MV-4-11 (cell line): Measurements from ENCODE around the gene CCT8L2.
"Not testable (repeated sequence)": the region's sequence is repeated elsewhere in the genome, so short reads cannot be mapped to it uniquely, and the experiment has no call there.

ENCODE experiments used
- DNase-seq: peaks from one replicate; lab custom pipeline; 2025; lab: John Stamatoyannopoulos, UW

The CCT8L2 gene, protein sequence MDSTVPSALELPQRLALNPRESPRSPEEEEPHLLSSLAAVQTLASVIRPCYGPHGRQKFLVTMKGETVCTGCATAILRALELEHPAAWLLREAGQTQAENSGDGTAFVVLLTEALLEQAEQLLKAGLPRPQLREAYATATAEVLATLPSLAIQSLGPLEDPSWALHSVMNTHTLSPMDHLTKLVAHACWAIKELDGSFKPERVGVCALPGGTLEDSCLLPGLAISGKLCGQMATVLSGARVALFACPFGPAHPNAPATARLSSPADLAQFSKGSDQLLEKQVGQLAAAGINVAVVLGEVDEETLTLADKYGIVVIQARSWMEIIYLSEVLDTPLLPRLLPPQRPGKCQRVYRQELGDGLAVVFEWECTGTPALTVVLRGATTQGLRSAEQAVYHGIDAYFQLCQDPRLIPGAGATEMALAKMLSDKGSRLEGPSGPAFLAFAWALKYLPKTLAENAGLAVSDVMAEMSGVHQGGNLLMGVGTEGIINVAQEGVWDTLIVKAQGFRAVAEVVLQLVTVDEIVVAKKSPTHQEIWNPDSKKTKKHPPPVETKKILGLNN

DNA sequence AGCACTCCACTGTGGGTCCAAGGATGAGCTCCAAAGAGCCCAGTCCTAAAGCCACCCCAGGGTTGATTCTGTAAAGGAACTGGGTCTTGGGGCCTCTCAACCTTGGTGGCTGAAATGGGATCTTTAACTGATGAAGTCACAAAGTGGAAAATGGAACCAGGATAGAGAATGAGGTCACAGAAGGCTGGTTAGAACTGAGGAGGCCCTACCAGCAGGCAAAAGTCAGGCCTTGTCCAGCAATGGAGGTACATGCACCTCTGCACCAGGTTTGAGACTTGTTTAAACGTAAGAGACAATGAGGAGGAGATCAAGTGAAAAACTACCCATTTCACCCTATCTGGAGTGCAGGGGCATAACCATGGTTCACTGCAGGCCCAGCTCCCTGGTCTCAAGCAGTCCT lies at the start of gene CCT8L2:
TSS of gene CCT8L2 (minus strand) at position 101 of the 400 bp plus-strand sequence. CDS start 260 bp downstream, outside the sequence.
- not testable (repeated sequence) for DNase-seq

DNA sequence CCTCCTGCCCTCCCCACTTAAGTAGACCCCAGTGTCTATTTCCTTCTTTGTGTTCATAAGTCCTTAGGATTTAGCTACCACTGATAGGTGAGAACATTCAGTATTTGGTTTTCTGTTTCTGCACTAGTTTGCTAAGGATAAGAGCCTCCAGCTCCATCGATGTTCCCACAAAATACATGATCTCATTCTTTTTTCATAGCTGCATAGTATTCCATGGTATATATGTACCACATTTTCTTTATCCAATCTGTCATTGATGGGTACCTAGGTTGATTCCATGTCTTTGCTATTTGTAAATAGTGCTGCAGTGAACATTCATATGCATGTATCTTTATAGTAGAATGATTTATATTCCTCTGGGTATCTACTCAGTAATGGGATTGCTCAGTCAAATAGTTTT lies 42.8 kb upstream of the CCT8L2 start:
- DNase-seq = not testable (repeated sequence)

DNA sequence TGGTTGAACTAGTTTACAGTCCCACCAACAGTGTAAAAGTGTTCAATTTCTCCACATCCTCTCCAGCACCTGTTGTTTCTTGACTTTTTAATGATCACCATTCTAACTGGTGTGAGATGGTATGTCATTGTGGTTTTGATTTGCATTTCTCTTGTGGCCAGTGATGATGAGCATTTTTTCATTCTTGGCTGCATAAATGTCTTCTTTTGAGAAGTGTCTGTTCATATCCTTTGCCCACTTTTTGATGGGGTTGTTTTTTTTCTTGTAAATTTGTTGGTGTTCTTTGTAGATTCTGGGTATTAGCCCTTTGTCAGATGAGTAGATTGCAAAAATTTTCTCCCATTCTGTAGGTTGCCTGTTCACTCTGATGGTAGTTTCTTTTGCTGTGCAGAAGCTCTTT lies 41.5 kb upstream of the CCT8L2 start:
- DNase-seq = not testable (repeated sequence)

DNA sequence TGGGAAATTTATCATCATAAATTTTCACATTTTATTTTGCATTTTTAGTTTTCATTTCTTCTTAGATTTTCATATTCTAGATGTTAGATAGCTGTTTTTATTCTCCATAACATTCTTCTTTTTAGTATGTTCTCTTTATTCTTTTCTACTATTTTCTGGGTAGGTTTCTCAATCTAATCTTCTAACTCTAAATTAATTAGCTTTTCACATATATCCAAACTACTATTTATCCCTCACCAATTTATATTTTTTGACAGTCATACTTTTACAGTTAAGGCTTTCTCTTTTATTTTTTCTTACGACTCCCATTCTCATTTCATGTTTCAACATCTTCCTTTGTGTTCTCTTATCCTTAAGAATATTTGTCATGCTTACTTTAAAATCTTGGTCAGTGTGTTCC lies 35.9 kb upstream of the CCT8L2 start:
- not testable (repeated sequence) for DNase-seq

DNA sequence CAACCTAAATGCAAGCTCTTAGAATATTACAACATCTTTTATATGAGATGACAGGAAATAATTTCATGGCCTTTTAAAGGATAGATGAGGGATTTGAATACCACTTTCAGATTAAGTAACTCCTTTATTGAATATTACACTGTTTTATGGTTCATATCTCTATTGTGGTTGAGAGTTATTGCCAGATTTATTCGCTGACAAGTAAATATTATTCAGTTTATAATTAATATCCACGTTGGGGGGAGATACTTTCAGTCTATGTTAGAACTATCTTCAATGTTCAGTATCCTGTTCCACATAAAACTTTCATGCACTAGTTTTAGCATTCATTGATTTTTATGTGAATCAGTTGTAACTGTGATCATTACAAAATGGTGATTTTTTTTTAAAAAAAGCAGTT lies 32.4 kb upstream of the CCT8L2 start:
- not testable (repeated sequence) for DNase-seq

DNA sequence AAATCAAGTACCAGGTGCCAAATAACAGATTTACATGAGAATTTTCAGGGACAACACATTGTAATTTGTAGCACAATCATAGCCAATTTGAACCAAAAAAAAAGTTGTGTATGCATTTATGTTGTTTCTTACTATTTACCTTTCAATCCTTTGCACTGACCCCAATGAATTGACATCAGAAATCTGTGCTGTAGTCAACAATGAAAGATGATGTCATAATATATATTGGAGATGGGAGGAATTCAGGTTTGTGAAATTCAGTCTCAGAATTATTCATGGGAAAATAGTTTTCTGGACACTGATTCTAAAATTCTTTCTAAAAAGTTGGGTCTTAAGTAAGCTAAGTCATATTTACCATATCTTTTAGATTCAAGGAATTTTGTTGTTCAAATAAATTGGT lies 31.0 kb upstream of the CCT8L2 start:
- DNase-seq = not testable (repeated sequence)

DNA sequence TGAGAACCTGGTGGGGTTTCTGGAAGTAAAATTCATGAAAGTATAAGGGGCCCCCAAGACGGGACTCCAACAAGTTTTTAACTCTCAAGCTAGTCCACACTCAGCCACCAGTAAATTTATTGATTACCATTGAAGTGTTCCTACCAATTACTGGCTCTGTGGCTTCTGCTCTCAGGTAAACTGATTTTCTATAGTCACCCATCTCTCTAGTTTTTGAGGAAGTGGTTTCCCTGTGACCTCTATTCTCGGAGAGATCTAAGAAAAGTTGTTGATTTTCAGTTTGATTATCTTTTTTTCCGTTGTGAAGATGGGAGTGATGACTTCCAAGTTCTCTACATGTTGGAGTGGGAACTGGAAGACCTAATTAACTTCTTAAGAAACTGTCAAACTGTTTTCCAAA lies 24.9 kb upstream of the CCT8L2 start:
- not testable (repeated sequence) for DNase-seq

DNA sequence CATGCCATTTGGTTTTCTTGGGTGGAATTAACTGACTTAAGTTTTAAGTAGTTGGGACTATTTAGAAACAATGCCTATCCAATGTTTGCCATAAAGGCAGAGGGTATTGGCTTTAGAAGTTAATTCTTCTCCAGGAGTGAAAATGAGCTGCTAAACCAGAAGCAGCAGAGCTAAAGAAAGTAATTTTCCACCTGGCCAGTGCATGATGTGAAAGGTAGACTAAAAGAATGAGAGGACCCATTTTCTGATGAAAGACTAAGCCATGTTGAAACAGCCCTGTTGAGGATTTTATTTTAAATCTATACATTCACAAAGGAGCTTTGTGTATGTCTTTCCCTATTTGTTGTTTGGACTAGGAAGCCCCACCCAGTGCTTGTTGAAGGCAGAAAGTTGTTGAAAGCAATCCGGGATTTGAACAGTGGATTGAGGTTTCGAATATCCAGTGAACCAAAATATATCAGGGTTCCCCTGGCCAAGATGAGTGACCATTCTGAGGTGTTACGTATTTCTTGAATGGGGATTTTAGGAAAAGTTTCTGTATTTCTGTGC lies 23.9 kb upstream of the CCT8L2 start:
- not testable (repeated sequence) for DNase-seq

DNA sequence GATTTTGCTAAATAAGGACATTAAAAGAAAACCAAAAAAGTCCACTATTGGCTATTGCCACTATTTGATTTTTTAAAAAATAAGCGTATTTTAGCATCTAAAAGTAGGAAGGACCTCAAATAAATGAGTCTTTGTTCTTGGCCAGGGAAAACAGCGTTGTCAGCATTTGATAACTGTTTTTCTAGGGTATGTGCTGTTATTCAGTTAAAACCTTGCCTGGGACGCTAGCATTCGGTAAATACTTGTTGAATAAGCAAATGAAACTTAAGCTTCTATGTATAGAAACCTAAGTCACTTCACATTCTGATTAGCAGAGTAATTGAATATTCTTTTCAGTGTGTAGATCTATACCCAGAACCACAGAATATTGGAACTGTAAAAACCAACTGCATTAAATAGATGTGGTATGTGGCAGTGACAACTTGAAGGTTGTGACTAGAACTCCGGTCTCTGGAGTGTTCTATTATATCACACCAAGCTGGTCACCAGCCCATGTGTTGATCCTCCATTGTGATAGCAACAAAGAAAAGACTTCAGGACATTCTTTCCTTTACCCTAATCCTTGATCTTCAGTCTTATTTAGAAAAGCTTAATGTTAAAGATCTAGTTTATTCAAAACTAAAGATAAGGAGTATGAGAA lies 23.1 kb upstream of the CCT8L2 start:
- not testable (repeated sequence) for DNase-seq

DNA sequence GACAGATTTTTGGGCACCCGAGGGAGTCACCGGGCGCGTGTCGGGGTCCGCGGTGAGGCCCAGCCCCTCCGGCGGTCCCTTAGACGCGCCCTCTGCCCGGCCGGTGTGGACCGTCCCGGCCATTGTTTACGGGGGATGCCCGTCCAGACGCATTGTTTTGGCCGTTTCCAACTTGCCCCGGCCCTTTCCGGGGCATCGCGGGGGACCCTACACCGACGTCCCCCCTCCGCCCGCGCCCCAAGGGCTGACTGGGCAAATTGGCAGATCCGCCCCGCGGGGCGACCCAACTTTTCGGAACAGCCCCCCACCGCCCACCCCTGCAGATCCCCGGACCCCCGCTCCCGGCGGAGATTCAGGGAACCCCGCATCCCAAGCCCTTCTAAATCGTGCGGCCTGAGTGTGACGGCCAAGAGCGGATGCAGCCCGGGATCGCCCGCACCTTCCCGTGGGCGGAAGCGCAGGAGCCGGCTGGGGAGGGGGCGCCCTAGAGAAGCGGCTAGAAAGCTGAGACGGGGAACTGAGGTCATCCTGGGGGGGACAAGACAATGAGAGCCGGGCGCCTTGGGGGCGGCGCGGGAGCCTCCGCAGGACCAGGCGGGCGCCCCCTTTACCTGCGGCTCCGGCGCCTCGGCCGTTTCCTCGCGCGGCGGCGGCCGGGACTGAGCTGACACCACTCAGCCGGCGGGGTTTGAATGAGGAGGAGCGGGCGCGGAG lies 17.1 kb upstream of the CCT8L2 start:
- no peak for DNase-seq

DNA sequence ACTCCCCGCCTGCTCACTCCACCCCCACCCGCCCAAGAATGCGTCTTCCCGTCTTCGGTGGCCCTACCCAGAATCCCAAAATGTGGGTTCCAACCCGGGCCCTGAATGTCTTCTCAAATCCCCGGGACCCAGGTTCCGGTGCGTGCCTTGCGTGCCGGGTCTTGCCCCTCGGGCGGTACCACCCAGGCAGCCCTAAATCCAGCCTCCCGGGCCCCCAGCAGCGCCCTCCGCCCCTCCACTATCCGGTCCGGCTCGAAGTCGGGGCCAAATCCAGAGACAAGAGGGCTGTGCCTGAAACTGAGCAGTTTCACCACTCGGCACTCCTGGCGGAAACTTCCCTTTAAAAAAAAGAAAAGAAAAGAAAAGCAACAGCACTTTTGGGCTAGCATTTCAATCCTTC lies 16.3 kb upstream of the CCT8L2 start:
- DNase-seq = no peak

DNA sequence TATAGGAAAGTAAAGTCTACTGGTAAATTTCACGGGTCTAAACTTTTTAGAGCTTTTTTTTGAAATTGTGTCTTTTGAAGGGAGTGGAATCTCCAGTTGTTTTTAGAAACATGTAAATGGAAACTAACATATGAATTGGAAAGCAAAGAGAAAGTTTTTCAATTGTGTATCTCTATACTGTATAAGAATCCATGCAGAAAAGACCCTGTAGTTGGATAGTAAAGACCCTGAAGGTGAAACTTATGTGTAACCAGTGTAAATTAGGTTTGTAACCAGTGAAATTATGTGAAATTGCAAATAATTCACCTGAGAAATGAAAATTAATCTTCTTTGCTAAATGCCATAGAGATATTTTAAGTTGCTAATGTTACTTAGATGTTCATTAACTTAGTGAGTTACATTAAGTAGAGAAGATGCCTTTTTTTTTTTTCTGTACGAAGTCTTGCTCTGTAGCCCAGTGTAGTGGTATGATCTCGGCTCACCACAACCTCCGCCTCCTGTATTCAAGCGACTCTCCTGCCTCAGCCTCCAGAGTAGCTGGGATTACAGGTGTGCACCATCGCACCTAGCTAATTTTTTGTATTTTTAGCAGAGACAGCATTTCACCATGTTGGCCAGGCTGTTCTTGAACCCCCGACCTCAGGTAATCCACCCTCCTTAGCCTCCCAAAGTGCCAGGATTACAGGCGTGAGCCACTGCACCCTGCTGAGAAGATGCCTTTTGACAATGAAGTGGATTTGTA lies 11.8 kb upstream of the CCT8L2 start:
- not testable (repeated sequence) for DNase-seq

DNA sequence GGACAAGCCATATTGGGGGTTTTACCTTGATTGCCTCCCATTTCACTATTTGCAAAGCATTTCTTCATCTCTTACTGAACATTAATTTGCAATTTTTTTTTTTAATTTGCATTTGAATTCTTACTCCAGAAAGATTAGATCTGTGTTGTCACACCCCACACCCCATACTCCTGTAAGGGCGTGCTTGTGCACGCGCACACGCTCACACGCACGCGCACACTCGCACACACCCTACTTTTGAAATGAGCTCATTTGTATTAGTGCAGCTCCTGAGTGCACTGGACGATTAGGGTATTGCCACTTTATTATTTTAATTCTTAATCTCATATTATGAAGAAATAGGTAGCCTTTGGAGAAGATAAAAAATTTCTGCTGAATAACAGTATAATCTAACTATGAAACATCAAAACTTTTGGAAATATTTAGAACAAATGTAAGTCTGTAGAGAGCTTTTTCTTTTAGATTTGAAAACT lies 11.2 kb upstream of the CCT8L2 start:
- DNase-seq = not testable (repeated sequence)

DNA sequence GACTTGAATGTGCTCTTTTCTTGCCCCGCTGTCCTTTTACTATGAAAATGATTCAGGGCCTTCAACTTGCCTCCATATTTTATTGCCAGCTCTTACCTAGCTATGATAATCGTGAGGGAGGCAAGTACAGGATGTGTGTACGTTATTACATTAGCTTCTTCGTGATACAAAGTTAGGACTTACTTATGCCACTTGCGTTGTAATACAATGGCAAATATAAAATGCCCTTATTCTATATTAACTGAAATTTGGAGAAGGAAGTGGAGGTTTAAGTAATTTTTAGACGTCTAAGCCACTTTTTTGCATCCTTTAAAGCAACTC lies 10.8 kb upstream of the CCT8L2 start:
- DNase-seq = no peak

DNA sequence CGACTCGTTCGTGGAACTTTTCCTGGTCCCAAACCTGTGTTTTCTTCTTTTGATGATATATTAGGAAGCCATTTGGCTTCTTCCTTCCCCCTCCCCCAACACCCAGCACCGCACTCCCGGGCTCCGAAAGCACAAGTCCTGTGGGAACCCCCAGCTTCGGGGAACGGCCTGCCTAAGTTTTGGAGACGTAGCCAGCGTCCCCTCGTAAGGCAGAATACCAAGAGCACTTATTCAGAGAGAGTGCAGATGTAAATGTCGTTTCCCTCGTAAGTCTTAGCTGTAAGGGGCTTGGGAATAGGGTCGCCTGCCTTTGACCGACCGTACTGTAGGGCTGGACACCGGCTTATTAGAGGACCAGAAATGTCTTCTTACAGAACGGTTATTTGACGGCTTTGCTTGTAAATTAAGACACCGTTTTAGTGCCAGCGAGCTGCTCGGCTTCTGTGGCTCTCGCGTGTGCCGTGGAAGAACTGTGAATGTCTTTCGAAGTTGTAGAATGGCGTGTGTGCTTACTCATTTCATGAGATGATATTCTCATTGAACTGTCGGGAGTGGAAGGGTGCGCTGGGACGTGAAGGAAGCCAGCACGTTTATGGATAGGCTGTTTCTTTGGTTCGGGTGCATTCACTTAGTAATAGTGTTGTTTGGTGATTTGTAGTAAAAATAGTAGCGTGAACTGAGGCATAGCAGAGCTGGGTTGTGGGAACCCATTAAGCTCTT lies 10.3 kb upstream of the CCT8L2 start:
- not testable (repeated sequence) for DNase-seq

DNA sequence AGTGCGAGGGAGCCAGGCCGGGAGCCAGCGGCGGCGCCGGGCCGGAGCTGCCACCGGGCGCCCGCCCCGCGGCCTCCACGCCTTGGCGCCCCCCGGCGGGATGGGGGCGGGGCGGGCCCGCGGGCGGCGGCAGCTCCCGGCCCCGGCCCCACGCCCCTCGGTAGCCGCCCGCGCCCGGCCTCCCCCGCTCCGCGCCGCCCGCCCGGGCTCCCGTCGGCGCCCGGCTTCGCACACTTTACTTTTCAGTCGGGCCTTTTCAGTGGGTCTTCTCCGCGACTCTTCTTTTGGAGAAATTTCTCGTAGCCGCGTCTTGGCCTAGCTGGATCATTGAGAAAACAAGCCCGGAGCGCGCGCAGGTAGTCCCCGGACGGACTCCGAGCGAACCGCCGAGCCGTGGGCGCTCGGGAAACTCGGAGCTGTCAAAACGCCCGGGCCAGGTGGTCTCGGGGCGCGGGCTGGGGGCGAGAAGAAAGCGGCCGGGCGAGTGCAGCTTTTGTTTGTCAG lies 9.7 kb upstream of the CCT8L2 start:
- DNase-seq = not testable (repeated sequence)

DNA sequence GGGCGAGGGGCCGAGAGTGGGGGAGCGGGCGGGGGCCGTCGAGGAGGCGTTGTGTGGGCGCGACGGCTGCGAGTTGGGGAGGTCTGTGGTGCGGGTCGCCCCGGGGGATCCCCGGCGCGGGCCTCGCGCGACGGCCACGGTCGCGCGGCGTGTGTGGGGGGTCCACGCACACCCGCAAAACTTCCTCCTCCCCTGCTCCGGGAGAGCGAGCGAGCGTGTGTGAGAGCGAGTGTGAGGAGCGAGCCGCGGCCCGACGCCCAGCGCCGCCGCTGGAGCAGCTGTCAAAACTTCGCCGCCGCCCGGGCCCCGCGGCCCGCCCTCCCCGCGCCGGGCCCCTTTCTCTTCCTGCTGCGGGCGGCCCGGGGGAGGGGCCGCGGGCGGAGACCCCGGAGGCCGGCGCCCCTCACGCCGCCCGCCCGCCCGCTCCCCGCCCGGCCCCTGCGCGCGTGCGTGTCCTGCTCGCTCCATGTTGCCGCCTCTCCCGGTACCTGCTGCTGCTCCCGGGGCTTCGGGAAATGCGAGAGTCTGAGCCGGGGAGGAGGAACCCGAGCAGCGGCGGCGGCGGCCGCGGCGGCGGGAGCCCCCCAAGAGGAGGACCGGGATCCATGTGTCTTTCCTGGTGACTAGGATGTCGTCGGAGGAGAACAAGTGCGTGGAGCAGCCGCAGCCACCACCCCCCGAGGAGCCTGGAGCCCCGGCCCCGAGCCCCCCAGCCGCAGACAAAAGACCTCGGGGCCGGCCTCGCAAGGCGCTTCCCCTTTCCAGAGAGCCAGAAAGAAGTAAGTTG lies 9.0 kb upstream of the CCT8L2 start:
- DNase-seq = no peak

DNA sequence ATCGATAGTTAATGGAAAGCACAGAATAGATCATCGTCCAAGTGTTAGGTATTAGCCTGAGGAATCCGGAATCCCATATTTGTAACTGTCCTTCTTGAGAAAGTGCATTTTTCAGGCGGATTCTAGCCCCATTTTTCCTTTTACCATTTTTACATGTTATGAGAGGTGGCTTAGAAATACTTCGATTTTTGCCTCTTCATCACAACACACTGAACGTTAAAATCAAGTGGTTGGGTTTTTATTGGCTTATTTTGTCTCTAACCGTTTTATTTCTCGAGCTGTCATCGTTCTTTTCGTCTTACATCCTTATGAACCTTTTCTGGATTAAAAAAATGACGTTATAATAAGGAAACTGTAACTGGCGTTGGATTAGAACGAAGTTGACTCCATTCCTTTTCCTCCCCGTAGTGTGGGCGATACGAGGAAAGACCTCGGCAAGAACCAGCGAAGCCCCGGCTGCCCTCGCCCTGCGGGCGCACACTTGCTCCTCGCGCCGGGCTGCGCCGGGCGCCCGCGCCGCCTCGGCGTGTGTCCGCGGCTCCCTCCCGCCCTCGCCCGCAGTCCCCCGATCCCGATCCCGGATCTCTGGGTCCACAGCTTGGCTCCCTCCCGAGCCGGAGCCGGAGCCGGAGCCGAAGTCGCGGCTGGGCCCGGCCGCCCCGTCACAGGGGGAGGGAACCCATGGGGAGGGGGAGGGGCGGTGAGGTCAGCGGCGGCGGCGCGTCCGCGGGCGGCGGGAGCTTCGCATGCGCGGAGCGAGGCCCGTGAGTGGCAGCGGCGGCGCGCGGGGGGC lies 8.2 kb upstream of the CCT8L2 start:
- DNase-seq = not testable (repeated sequence)

DNA sequence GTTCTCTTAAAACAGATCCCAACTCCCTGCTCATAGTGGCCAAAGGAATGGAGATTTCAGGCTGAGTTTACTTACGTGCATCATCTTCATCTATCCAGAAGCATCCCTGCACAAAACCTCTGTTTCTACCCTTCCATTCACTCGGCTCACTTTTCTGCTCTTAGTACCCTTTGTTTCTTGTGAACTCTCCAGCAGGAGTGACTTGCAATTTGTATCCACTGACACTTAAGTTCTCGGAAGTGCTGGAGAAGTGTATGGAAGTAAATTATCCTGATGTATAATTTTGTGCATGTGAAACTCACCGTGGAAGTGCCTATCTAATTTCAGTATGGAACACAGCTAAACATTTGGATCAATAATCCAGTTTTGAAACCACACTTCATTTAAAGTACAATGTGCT lies 7.0 kb upstream of the CCT8L2 start:
- not testable (repeated sequence) for DNase-seq
